HL-60/S4 treated with phorbol 12-myristate 13-acetate at 8.2 ng/mL for 4 days and 3 days (cell line): ENCODE measurements around the gene HOXC12.

Experiments
- in situ Hi-C: fragments of 300-500 bp; cut with MboI; formaldehyde crosslinking; loops from 2 replicates; pipeline ENCODE4 v1.15.0; 2022; ENCODE audit warnings: low sequenced_read_pairs

The HOXC12 gene

DNA sequence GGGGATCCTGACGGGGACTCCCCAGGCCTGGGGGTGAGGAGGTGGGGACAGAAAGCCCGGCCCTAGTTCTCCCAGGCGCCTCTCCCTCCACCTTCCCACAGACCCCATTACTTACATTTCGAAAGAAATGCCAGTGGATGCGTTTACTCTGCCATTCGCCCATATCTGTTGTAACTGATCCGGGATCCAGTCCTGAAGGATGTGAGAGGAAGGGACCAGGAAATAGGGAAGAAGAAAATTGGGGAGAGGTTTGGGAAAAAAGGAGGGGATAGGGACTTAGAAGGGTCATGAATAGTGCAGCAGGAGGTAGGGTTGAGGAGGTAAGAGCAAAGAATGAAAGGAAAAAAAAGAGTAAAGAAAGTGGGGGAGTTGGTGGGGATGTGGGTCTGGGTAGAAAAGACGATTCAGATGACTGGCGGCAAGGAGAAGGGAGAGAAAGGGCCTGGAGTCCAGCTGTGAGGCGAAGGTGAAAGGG, 1.1 kb downstream of the HOXC12 start:
- in situ Hi-C loops: no loop called here

DNA sequence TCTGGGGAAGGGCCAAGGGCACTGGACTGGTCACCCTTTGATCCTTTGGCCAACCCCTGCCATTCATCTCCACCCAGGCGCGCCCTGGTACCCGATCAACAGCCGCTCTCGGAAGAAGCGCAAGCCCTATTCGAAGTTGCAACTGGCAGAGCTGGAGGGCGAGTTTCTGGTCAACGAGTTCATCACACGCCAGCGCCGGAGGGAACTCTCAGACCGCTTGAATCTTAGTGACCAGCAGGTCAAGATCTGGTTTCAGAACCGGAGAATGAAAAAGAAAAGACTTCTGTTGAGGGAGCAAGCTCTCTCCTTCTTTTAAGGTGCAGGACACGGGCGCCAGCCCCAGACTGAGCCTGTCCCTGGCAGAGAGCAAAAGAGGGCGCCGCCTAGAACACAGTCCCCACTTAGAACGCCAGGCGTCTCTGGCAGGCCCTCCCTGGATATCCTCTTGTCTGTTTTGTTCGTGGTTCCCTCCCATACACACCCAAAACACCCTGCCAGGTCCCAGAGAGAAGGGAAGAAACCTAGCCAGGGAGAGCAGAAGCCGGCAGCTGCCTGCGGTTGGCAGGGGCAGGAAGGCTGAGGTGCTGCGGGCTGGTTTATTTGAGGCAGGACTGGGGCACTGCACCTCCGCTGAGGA, 1.7 kb downstream of the HOXC12 start:
- in situ Hi-C loops: no loop called here

DNA sequence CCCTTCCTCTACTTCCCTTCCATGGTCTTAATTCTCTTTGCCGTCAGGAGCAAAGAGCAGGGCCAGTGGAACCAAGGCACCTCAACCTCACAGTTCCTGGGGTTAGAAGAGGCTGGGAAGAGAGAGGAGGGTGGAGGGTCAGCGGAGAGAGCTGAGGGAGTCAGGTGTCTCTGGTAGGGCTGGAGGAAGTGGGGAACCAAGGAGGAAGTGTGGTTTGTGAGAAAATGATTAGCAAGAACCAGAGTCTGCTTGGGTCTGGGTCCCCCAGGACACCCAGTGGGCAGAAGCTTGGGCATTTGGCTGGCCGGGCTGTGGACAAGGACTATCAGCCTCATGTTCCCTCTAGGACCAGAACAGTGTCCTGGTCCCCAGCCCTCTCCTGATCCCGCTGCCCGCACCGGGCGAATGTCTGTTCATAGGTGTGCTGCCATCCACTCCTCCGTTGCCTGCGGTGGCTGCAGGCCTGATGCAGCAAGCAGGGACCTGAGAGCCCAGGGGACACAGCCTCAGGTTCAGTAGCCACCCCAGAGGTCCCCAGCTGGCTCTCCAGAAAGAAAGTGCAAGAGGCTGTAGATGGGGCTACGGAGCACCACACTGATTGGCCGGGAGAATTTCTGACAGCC, 2.3 kb downstream of the HOXC12 start:
- in situ Hi-C loops: no loop called here

DNA sequence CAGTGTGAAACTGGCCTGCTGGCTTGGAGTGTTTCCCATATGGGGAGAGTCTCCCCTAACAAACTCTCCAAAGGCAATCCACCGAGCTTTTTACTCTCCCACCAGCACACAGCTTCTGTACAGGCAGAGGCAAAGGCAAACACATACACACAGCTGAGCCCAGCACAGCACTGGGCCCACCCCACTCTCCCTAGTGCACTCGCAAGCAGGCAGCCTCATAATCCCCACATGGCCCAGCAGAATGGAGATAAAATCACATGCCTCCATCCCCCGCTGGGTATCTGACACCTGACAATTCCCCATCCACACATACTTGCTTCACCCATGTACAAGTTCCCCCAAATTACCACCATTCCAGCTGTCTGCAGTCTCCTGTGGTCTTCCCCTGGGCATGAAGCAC, 3.4 kb downstream of the HOXC12 start:
- in situ Hi-C loops: no loop called here

DNA sequence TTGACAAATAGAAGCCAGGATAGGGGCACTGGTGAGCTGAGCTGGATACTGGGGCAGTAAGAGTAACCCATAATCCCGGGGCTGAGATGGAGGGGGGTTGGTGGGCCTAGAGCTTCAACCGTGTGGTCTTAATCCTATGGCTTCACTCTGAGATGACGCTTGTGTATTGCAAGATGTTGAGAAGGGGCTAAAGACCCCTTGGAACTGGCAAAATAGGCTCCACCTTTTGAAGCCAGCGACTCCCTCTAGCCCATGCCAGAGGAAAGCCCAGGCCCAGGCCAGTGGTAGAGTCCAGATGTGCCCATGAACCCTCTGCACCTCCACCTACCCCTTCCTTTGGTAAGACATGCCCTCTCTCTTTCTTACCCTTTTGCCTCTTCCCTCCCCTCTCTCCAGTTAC, 4.6 kb downstream of the HOXC12 start:
- in situ Hi-C loops: no loop called here

DNA sequence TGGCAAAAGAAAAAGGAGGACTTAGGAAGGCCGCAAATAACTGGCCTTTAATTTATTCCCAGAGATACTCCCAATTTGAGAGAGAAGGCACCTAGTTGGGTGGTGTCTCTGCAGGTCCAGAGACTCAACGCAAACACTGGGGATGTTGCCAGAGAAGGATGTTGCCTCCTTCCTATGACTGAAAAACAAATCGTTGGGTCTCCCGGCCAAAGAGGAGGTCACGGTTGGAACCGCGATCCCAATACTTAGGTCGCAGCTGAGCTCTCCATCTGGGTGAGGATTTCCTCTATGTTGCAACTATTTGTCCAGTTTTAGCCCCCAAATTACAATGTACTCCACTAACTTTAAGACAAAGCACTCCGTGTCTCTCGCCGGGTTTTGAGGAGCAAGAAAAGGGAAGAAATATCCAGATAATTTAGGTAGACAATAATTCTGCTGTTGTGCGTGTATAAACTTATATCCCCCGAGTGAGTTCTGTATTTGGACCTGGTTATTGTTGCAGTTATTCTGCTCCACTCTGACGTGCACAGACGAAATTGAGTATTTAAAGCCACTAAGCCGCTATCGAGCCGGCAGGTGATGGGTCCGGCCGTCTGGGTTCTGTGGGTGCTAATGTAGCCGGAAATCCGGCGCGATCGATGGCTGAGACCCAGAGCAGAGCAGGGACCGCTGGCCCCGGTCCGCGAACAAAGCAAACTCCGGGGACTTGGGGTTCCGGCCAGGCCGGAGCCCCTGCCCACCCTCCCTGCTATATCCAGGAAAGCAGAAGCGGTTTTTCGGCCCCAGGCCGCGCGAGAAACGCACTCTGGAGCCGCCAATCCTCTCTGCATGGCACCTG, 5.7 kb downstream of the HOXC12 start:
- in situ Hi-C loops: no loop called here

DNA sequence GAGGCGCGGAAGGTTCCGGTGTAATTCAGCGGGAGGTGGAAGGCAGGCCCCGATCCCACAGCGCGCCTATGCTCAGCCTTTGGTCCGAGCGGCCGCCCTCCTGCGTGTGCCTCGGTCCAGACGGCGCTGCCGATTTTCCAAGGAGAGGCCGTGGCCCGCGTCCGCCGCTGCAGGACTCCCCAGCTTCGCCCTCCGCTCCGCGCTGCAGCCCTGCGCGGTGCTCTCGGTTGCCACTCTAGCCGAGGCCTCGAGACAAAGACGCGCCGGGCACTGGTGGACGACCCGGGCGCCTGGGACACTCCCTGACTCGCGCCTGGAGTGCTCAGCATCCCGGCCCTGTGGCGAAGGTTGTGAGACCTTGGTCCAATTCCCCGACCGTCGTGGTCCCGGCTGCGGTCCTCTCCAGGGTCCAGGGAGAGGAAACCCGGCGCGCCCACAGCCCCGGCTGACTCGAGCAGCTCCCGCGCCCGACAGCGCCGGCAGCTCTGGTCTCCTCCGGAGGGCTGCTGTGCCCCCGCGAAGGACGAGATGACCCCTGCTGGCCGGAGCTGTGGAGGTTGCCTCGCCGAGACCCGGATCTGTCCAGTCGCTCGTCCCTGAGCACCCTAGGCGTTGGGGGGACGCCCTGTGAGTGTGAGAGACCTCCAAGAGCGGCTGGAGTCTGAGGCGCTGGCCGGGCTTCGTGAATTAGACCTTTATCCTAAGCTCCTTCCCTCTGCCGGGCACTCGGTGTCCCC, 6.5 kb downstream of the HOXC12 start:
- in situ Hi-C loops: no loop called here

DNA sequence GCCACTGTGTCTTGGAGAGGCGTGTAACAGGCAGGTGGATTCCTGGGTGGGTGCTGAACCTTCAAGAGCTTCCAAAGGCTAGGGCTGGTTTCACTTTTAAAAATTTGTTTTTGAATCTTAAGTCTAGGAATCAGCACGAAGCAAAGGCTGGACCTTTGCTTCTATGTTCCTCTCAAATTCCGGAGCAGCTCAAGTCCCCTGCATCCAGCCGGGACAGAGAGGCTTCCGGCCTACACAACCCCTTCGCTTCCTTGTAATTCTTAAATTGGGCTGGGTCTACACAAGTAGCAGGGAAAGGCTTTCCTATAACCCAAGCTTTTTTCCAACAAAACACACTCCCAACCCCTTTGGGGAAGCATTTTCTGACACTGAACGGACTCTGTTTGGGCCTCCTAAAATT, 8.3 kb downstream of the HOXC12 start:
- in situ Hi-C loops: no loop called here

DNA sequence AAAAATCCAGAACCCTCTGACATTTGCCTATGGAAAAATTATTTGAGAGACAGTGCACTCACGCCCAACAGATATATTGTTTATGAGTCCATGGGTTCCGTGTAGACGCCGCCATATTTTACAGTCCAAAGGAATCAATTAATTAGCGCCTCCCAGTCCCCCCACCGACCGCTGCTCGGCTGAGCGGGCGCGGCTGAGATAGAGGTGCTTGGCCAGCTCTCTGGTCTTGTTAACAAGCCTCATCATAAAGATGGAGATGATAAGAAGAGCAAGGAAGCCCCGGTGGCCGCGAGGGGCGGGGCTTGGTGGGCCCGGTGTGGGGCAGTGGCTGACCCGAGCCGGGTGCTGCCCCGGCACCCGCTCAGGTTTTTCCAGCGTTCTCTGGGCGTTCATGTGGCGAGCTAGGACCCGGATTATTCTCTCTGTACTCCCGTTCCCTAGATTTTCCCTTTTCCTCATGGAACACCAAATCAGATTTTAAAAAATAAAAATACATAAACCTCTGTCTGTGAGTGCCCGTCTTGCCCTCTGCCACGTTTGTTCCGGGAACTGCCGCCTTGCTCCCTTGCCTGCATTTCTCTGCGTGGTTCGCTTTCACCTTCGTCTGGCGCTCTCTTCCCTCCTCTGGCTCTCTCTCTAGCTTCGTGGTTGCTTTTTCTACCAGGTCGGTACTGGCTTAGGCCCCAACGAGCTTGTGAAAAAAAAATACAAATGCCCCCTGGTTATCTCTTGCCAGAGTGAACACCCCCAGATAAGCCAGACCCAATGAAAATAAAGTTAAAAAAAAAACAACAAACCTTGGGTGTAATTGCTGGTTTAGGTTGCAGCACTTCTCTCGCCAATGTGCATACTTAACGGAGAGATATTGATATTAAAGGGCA, 9.0 kb downstream of the HOXC12 start:
- in situ Hi-C loops: no loop called here

DNA sequence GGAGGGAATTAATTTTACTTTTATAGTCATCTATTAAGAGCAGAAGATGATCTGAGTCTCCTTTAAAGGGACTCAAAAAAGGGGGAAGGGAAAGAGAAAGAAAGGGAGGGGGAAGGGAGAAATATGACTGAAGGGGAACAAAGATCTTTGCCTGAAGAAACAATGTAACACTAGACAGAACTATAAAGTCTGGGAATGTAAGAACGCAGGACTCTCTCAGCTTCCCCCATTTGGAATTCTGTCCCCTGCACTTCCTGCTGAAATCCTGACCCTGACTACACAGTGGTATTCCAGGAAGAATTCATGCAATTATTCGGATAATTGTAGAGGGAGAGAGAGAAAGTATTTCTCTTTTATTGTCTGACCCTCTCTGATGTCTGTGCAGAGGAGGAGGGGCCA, 9.6 kb downstream of the HOXC12 start:
- in situ Hi-C loops: no loop called here

DNA sequence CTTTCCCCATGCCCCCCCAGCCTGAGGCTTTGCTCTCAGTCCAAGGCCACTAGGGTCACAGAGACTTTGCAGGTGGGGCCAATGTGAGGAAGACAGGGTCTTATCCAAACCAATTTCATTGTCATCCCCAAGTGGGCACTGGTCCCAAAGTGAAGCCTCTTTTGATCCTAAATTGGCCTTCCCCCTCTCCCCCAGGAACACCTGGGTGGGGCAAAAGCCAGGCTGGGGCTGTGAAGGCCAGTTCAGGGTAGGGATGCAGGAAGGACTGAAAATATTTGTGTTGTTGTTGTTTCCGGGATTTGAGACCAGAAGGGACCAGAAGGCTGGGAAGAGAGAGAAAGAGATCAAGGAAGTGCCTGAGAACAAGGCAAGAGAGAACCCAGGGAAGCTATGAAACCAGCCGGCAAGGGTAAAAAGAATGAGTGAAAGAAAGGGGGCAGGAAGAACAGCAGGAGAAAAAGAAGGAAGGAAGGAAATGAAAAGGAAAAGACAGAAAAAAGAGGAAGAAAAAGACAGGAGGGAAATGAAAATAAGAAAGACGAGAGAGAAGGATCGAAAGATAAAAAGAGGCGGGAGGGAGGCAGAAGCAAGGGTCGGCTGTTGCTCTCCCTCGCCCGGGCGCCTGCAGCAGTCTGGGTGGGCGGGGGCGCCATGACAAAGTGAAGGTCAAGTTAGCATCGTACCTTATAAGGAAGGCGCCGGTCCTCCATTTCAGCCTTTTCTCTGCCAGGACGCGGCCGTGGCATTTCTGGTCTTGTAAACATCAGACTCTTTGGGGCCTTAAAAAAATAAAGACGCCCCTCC, 10.8 kb downstream of the HOXC12 start:
- in situ Hi-C loops: no loop called here

DNA sequence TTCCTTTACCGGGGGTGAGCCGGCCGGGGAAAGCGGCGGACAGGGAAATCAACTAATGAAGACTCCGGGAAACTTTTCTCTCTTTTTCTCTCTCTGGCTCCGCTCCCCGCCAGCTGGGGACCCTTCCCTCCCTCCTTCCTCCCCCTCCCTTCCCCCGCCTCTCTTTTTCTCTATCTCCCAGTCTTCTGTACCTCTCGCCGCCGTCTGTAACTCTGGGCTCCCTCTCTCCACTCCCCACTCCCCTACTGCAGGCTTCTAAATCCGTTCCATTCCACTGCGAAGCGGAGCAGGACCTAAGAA, 11.3 kb downstream of the HOXC12 start:
- in situ Hi-C loops: no loop called here

DNA sequence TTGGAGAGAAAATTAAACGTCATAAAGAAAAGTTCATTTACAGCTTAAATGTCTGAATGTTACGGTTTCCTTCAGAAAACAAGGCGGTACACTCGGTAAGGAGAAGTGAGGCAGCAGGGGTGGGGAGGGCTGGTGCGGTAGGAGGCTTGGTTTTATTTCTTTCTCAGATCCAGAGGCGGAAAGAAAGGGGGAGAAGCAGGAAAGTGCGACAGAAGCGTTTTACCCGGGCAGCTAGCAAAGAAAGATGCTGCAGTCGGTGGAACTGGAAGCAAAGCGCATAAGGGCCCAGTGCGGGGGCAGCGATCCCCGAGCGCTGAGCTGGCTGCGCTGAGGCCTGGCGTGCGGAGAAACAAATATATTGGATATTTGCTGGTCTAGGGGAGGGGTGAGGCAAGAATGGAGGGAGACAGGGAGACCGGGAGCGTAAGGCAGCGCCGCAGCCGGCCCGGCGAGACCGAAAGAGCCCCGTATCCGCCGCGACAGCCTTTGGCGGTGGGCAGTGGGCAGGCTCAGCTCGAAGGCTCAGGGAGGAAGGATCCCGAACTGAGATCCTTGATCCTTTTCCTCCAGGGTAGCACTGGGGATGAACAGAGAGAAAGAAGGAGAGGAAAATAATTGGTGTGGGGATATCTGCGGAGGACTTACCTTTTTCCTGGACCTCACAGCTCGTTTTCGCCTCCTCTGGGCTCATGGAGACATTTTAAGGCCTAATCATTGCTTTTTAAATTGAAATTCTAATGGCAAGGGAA, 11.9 kb downstream of the HOXC12 start:
- in situ Hi-C loops: no loop called here

DNA sequence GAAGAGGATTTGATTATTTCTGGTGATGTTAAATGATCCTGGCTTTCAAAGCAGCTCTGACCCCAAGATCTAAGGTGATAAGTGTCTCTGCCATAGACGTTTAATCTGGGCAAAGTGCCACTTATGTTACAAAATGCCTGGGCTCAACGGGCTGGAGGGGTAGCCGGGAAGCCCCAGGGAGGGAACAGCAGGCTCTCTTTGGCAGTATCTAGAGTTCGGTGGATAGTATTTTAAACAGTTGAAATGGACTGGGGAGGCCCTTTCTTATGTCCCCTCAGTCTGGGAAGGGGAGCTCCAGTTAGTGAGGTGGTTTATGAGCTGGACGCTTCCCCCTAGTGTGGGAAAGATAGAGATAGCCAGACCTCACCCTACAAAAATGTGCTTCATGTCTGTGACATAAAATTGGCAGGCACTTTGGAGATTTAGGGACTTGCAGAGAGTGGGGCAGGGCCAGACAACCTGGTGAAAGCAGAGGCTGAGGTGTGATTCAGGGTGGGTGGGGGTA, 12.8 kb downstream of the HOXC12 start:
- in situ Hi-C loops: no loop called here

DNA sequence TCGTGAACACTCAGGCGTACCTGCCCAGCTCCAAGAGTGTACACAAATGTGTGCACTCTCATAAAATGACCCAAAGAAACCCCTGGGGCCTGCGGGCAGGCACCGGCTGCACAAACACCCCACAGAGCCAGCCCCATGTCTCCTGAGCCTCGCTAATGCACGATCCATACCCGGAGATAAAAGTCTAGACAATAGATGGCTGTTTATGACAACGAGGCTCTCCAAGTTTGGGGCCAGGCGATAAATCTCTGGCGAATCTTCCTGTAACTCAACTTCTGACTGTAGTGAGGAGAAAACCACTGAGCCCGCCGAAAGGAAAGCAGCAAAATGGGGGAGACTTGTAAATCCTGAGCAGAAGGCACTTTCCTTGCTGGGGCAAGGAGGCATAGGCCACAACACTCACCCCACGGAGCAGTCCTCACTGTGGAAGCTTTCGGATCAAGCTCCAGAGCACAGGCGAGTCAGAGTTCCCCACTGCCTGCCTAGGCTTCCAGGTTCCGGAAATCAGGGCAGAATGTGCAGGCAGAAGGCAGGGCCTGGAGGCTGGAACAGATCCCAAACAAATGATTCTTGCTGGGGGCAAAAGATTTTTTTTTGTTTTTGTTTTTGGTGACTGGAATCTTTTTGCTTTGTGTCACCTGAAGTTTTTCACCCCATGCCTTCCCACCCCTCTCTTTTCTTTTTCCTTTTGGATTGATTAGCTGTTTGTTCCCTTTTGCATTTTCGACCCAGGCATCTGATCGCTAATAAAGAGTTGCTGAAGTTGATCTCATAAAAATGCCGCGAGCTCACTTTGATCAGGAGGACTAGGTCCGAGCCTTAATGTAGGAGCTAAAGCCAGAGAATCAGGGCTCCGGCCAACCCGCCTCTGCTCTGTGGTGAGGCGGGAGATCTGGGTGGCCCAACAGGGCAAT, 13.8 kb downstream of the HOXC12 start:
- in situ Hi-C loops: no loop called here

DNA sequence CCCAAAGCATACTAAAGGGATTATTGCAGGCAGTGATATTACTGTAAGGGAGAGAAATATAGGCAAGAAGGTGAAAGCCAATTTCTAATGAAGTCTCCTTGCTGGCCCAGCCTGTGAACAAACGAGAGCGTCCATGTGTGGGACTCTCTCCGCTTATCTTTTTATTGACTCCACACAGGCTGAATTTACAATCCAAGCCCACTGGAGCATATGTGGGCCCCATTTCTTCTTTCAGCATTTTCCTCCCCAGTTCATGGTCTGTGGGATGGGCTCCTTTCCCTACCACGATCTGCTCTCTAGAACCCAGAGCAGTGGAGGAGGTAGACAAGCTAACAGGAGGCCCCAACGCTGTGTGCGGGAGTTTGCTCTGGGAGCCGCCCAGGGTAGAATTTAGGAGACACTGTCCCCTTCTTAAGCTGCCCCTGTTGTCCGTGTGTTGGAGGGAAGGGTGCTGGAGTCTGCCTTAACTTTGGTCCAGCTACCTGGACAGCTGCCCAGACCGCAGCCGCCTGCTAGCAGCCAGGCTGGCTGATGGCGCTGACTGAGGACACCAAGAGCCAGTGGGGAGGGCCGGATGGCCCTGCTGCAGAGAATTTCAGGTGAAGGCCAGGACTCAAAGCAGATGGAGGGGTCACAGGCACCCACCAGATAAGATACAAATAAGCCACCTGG, 15.0 kb downstream of the HOXC12 start:
- in situ Hi-C loops: no loop called here

DNA sequence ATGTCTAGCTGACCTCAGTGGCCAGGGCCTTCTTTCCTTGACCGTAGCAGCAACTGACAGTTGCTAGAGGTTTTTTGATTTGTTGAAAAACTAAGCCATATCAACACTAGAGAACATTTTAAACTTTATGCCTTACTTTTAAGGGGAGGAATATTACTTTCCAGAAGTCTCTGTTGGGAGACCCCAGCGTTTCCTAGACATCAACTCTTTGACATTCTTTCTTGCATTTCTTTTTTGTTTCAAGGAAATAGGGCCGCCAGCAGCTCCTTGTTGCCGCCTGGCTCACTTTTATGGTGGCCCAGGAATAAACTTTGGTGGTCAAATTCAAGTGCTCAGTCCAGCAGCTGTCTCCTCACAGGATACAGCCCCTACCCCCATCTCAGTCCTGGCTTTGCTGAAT, 15.7 kb downstream of the HOXC12 start:
- in situ Hi-C loops: no loop called here
